Fibroblast of lung (primary cell): ENCODE measurements around the gene NPPC. TPM values are rescaled to one million over a fixed set of nuclear protein-coding genes. Genes with fewer than 3 reads are reported as not detected.

Source experiments
- DNase-seq, 2 donors: peaks; one replicate each; pipeline versions ENCODE4 v3.0.0 to v3.0.0-alpha.2; 2010; ENCODE audit warnings: low read depth in 2 of 2
- H2AFZ ChIP-seq: 2 replicates; pipeline ENCODE4 v1.5.1; 2012; ENCODE audit warnings: low read length, control low read depth, inconsistent platforms
- H3K27ac ChIP-seq: 2 replicates; pipeline ENCODE4 v1.5.1; 2011; ENCODE audit warnings: low read length, control low read depth; ENCODE audit not compliant: insufficient read depth
- H3K27me3 ChIP-seq: 2 replicates; pipeline ENCODE4 v1.5.1; 2011; ENCODE audit warnings: mild to moderate bottlenecking, low read length; ENCODE audit not compliant: control insufficient read depth, insufficient read depth
- H3K36me3 ChIP-seq: 2 replicates; pipeline ENCODE4 v1.5.1; 2011; ENCODE audit warnings: low read length; ENCODE audit not compliant: control insufficient read depth, insufficient read depth
- H3K4me1 ChIP-seq: 2 replicates; pipeline ENCODE4 v1.5.1; 2011; ENCODE audit warnings: low read length; ENCODE audit not compliant: control insufficient read depth, insufficient read depth; ENCODE audit errors: extremely low read depth
- H3K4me2 ChIP-seq: 2 replicates; pipeline ENCODE4 v1.5.1; 2011; ENCODE audit warnings: low read length, control low read depth; ENCODE audit not compliant: insufficient read depth; ENCODE audit errors: extremely low read depth
- H3K4me3 ChIP-seq, 4 experiments: fragments of 200-600 bp in 1 of 4; sonication (generic) in 1 of 4; replicated peaks in 1 of 4; 2 replicates each; pipeline ENCODE4 v1.5.1; 2011 to 2016; ENCODE audit warnings: low read length in 4 of 4, low read depth in 3 of 4, mild to moderate bottlenecking in 3 of 4, control low read depth in 2 of 4, inconsistent platforms in 1 of 4, mixed read lengths in 1 of 4; ENCODE audit not compliant: insufficient read depth in 1 of 4; ENCODE audit errors: control extremely low read depth in 1 of 4
- H3K79me2 ChIP-seq: 2 replicates; pipeline ENCODE4 v1.5.1; 2012; ENCODE audit warnings: mild to moderate bottlenecking, low read length, inconsistent platforms; ENCODE audit not compliant: control insufficient read depth, insufficient read depth
- H3K9ac ChIP-seq: 2 replicates; pipeline ENCODE4 v1.5.1; 2011; ENCODE audit warnings: mild to moderate bottlenecking, low read length, control low read depth; ENCODE audit not compliant: insufficient read depth
- H3K9me3 ChIP-seq: 2 replicates; pipeline ENCODE4 v1.5.1; 2012; ENCODE audit warnings: low read depth, low read length; ENCODE audit not compliant: control insufficient read depth, insufficient read depth
- H4K20me1 ChIP-seq: 2 replicates; pipeline ENCODE4 v1.5.1; 2011; ENCODE audit warnings: low read length; ENCODE audit not compliant: control insufficient read depth, insufficient read depth; ENCODE audit errors: extremely low read depth
- CTCF ChIP-seq, 2 donors: IDR thresholded peaks in 1 of 2; conservative IDR thresholded peaks in 1 of 2; 1 replicate in 1 of 2; 2 replicates in 1 of 2; pipeline ENCODE4 v1.5.1; 2011 to 2012; ENCODE audit warnings: low read length in 2 of 2, control low read depth in 1 of 2, inconsistent platforms in 1 of 2, low read depth in 1 of 2, mild to moderate bottlenecking in 1 of 2
- EZH2 ChIP-seq: IDR thresholded peaks from 2 replicates; pipeline ENCODE4 v1.5.1; 2012; ENCODE audit warnings: low read length, control low read depth, mild to moderate bottlenecking; ENCODE audit errors: missing control alignments
- polyA plus RNA-seq, 2 donors: library from polyadenylated mRNA; depleted of rRNA in 1 of 2; stranded (reverse) in 1 of 2; unstranded in 1 of 2; fragments of >200 nt; gene quantifications; 2 replicates each; pipeline ENCODE4 v1.2.1, GENCODE V29; 2011 to 2012; ENCODE audit warnings: missing spikeins in 1 of 2
- total RNA-seq: library from RNA; depleted of rRNA; stranded (reverse); fragments of >200 nt; gene quantifications from 2 replicates; pipeline ENCODE4 v1.2.1, GENCODE V29; 2014

NPPC gene
- total and polyA plus RNA-seq, 2 donors (not counting 1 experiment from before 2014, with no cell fraction given): not detected

- TF ChIP-seq EZH2: no peak
- TF ChIP-seq CTCF (conservative IDR thresholded peaks at IDR 0.05 in 1 of 2, IDR thresholded peaks at IDR 0.05 in 1 of 2; ENCODE audit: low read depth in 1 of 2, low read length in 2 of 2): no peak
Observed at GRCh38 chr2:231919341-231920035, 6.7 kb downstream of the NPPC start.

GRCh38 chr2:231918501-231919330, 7.5 kb downstream of the NPPC start:
- Histone ChIP-seq H3K79me2 (no peaks in the 10 kb centered on the region), H3K9ac (no peak overlapping the region), H3K4me1 (no peaks in the 10 kb centered on the region), H3K36me3 (no peaks in the 10 kb centered on the region), H2AFZ (no peak overlapping the region), H3K27me3 (peaks cover 18% of the 10 kb centered on the region), H3K4me2 (no peak overlapping the region), H3K9me3 (no peaks in the 10 kb centered on the region), H4K20me1 (no peaks in the 10 kb centered on the region), H3K4me3 (no peak overlapping the region), H3K27ac (no peak overlapping the region)
- no peak for DNase-seq
- TF ChIP-seq EZH2 (no peak), CTCF (conservative IDR thresholded peaks at IDR 0.05 in 1 of 2, IDR thresholded peaks at IDR 0.05 in 1 of 2; ENCODE audit: low read depth in 1 of 2, low read length in 2 of 2) (no peak)

More at GRCh38 chr2:231919341-231920035, 6.7 kb downstream of the NPPC start:
- Histone ChIP-seq H3K27me3 (peaks cover 25% of the 10 kb centered on the region), H2AFZ (no peak overlapping the region), H3K4me3 (no peak overlapping the region), H3K4me2 (no peak overlapping the region), H3K79me2 (no peaks in the 10 kb centered on the region), H4K20me1 (no peaks in the 10 kb centered on the region), H3K9ac (no peak overlapping the region), H3K4me1 (no peaks in the 10 kb centered on the region), H3K36me3 (no peaks in the 10 kb centered on the region), H3K9me3 (no peaks in the 10 kb centered on the region), H3K27ac (no peak overlapping the region)
- DNase-seq: no peak

- no peaks in the 10 kb centered on the region for H3K9me3 ChIP-seq
- H3K4me3 ChIP-seq: no peak overlapping the region
- no peak overlapping the region for H3K27ac ChIP-seq
- H3K4me1 ChIP-seq: no peaks in the 10 kb centered on the region
- peaks cover 15% of the 10 kb centered on the region for H3K27me3 ChIP-seq
- H4K20me1 ChIP-seq: no peaks in the 10 kb centered on the region
- no peak overlapping the region for H2AFZ ChIP-seq
- H3K36me3 ChIP-seq: no peaks in the 10 kb centered on the region
- no peak for DNase-seq
- TF ChIP-seq EZH2 (no peak), CTCF (conservative IDR thresholded peaks at IDR 0.05 in 1 of 2, IDR thresholded peaks at IDR 0.05 in 1 of 2; ENCODE audit: low read depth in 1 of 2, low read length in 2 of 2) (no peak)
- no peak overlapping the region for H3K9ac ChIP-seq
- H3K4me2 ChIP-seq: no peak overlapping the region
- no peaks in the 10 kb centered on the region for H3K79me2 ChIP-seq
Observed at GRCh38 chr2:231917280-231918066, 8.7 kb downstream of the NPPC start.
